Stomach smooth muscle (tissue), 2 donors: Measurements from ENCODE around the gene SLC8A2.
"Not testable (repeated sequence)": the region's sequence is repeated elsewhere in the genome, so short reads cannot be mapped to it uniquely, and the experiment has no call there.

Experiments
- H3K27ac ChIP-seq: one replicate; pipeline ENCODE4 v1.7.0; 2013; ENCODE audit warnings: mild to moderate bottlenecking, low read length, inconsistent platforms
- H3K27me3 ChIP-seq, 2 donors: one replicate each; pipeline ENCODE4 v1.7.0; 2013; ENCODE audit warnings: low read length in 2 of 2; ENCODE audit not compliant: insufficient read depth in 2 of 2, control insufficient read depth in 1 of 2
- H3K36me3 ChIP-seq, 2 donors: one replicate each; pipeline ENCODE4 v1.7.0; 2013; ENCODE audit warnings: low read length in 2 of 2; ENCODE audit not compliant: control insufficient read depth in 2 of 2, insufficient read depth in 2 of 2
- H3K4me1 ChIP-seq: one replicate; pipeline ENCODE4 v1.7.0; 2013; ENCODE audit warnings: low read length; ENCODE audit not compliant: control insufficient read depth, insufficient read depth
- H3K4me3 ChIP-seq, 2 donors: one replicate each; pipeline ENCODE4 v1.7.0; 2013; ENCODE audit warnings: low read length in 2 of 2
- H3K9ac ChIP-seq, 2 donors: one replicate each; pipeline ENCODE4 v1.7.0; 2013; ENCODE audit warnings: low read length in 2 of 2, mild to moderate bottlenecking in 1 of 2
- H3K9me3 ChIP-seq, 2 donors: one replicate each; pipeline ENCODE4 v1.7.0; 2013; ENCODE audit warnings: low read length in 2 of 2; ENCODE audit not compliant: control insufficient read depth in 2 of 2
- donor health status: healthy.
- donor health status: Pancreatic carcinoma.

Gene SLC8A2

GRCh38 chr19:47389150-47389556 is 82.5 kb downstream of the SLC8A2 start:
- no peak overlapping the region for H3K27ac ChIP-seq
- H3K9ac ChIP-seq, result no peak overlapping the region
- no peaks in the 10 kb centered on the region for H3K4me1 ChIP-seq
- H3K36me3 ChIP-seq, result no peaks in the 10 kb centered on the region
- H3K27me3 ChIP-seq, result peaks cover 0 to 3% of the 10 kb centered on the region in 2 donors
- H3K9me3 ChIP-seq, result no peaks in the 10 kb centered on the region
- H3K4me3 ChIP-seq, result no peak overlapping the region

GRCh38 chr19:47388721-47389120 is 83.0 kb downstream of the SLC8A2 start:
- H3K27ac ChIP-seq, H3K9ac ChIP-seq, H3K4me1 ChIP-seq, H3K9me3 ChIP-seq, H3K36me3 ChIP-seq, H3K27me3 ChIP-seq, H3K4me3 ChIP-seq: not testable (repeated sequence)

DNA sequence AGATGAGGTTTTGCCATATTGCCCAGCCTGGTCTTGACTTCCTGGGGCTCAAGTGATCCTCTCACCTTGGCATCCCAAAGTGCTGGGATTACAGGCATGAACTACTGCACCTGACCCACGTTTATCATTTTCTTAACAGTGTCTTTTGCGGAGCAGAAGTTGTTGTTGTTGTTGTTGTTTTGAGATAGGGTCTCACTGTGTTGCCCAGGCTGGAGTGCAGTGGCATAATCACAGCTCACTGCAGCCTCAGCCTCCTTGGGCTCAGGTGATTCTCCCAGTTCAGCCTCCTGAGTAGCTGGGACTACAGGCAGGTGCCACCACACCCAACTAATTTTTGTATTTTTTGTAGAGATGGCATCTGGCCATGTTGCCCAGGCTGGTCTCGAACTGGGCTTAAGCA is 84.1 kb downstream of the SLC8A2 start:
- H3K4me1 ChIP-seq, H3K9me3 ChIP-seq, H3K36me3 ChIP-seq, H3K4me3 ChIP-seq, H3K27me3 ChIP-seq, H3K9ac ChIP-seq, H3K27ac ChIP-seq: not testable (repeated sequence)

GRCh38 chr19:47386582-47386981 is 85.1 kb downstream of the SLC8A2 start:
- not testable (repeated sequence) for H3K4me1 ChIP-seq, H3K4me3 ChIP-seq, H3K9ac ChIP-seq, H3K27me3 ChIP-seq, H3K36me3 ChIP-seq, H3K27ac ChIP-seq, H3K9me3 ChIP-seq

DNA sequence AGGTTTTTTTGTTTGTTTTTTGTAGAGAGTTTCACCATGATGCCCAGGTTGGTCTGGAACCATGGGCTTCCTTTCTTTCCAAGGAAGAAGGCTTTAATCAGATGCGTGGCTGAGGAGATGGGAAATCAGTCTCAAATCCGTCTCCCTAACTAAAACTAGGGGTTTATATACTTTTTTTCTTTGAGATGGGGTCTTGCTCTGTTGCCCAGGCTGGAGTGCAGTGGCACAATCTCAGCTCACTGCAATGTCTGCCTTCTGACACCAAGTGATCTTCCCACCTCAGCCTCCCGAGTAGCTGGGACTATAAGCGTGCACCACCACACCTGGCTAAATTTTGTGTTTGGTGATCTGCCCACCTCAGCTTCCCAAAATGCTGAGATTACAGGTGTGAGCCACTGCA is 87.2 kb downstream of the SLC8A2 start:
- peaks cover 21 to 26% of the 10 kb centered on the region in 2 donors for H3K36me3 ChIP-seq
- not testable (repeated sequence) for H3K9me3 ChIP-seq, H3K9ac ChIP-seq, H3K4me3 ChIP-seq, H3K27ac ChIP-seq, H3K4me1 ChIP-seq, H3K27me3 ChIP-seq

DNA sequence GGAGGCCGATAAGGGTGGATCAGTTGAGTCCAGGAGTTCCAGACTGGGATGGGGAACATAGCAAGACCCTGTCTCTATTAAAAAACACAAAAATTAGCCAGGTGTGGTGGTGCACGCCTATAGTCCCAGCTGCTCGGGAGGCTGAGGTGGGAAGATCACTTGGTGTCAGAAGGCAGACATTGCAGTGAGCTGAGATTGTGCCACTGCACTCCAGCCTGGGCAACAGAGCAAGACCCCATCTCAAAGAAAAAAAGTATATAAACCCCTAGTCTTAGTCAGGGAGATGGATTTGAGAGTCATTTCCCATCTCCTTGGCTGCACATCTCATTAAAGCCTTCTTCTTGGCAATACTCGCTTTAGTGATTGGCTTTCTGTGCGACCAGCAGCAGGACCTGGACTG is 87.8 kb downstream of the SLC8A2 start:
- H3K27ac ChIP-seq, result not testable (repeated sequence)

DNA sequence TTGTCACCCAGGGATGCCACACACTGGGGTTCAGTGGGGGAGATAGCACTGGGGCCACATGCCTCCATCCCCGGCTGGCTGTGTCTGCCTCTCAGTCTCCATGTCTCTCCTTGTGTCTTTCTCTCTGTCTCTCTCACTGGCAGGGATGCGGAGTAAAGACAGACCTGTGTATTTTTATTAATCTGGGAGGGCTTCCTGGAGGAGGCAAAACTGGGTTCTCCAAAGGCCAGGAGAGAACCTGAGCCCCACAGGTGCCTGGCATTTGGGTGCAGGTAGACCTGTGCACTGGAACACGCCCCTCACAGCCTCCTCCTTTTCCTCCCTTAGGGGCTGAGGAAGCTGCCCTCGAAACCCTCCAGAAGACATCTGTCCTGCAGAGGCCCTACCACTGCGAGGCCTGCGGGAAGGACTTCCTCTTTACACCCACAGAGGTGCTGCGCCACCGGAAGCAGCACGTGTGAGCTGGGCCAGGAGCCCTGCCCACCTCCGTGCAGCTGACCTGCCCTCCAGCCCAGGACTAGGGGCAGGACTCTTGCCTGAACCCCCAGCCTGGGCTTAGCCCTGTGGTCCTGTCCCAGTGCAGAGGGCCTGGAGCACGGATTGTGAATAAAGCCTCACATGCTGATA is 89.9 kb downstream of the SLC8A2 start:
- Histone ChIP-seq H3K9ac (no peak overlapping the region), H3K36me3 (peaks cover 26 to 33% of the 10 kb centered on the region in 2 donors), H3K4me1 (peaks cover 8% of the 10 kb centered on the region), H3K9me3 (no peaks in the 10 kb centered on the region), H3K27ac (no peak overlapping the region), H3K27me3 (peaks cover 0 to 3% of the 10 kb centered on the region in 2 donors), H3K4me3 (no peak overlapping the region)

More for the DNA sequence above, 87.8 kb downstream of the SLC8A2 start:
- peaks cover 21 to 26% of the 10 kb centered on the region in 2 donors for H3K36me3 ChIP-seq
- H3K27me3 ChIP-seq, H3K9ac ChIP-seq, H3K4me1 ChIP-seq, H3K4me3 ChIP-seq, H3K9me3 ChIP-seq: not testable (repeated sequence)

- Histone ChIP-seq H3K9ac (no peak overlapping the region), H3K27ac (no peak overlapping the region), H3K27me3 (peaks cover 0 to 3% of the 10 kb centered on the region in 2 donors), H3K36me3 (peaks cover 30 to 38% of the 10 kb centered on the region in 2 donors), H3K9me3 (no peaks in the 10 kb centered on the region), H3K4me1 (peaks cover 8% of the 10 kb centered on the region), H3K4me3 (no peak overlapping the region)
These were observed 90.6 kb downstream of the SLC8A2 start for GRCh38 chr19:47381121-47381520.

DNA sequence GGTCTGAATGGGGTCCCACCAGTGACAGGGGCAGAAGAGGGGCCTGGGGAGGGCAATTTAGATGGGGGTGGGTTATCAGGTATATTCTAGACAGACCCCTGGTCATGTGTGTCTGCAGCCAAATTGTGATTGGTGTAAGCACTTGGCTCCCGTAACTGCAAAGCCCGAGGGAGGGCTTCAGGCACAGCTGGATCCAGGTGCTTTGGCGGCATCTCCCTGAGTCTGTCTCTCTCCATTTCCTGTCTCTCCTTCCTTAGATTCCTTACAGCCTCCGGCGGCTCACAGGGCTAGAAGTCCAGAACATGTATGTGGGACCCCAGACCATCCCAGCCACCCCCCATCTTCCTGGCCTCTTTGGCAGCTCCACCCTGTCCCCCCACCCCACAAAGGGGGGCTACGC is 91.1 kb downstream of the SLC8A2 start:
- Histone ChIP-seq H3K9ac (no peak overlapping the region), H3K4me1 (peaks cover 8% of the 10 kb centered on the region), H3K27me3 (peaks cover 0 to under 1% of the 10 kb centered on the region in 2 donors), H3K36me3 (peaks cover 34 to 41% of the 10 kb centered on the region in 2 donors), H3K9me3 (no peaks in the 10 kb centered on the region), H3K27ac (no peak overlapping the region), H3K4me3 (no peak overlapping the region)

GRCh38 chr19:47379381-47379938 is 92.2 kb downstream of the SLC8A2 start:
- peaks cover 39 to 46% of the 10 kb centered on the region in 2 donors for H3K36me3 ChIP-seq

DNA sequence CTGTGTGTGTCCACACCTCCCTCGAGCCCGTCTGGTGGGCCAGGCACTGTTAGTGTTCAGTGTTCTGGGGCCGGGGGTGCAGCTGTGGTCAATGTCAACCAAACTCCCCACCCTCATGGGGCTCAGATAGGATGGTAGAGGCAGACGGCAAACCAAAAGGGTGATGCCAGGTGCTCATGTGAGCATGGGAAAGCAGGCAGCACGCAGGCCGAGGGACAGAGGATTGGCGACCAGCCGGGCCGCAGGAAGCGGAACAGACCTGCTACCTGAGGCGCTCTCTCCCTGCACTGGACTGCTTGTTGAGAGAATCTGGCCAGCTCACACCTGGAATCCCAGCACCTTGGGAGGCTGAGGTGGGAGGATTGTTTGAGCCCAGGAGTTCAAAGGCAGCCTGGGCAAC is 93.4 kb downstream of the SLC8A2 start:
- H3K36me3 ChIP-seq, result peaks cover 48 to 54% of the 10 kb centered on the region in 2 donors
- H3K27ac ChIP-seq, result no peak overlapping the region
- H3K9me3 ChIP-seq, result no peaks in the 10 kb centered on the region
- peaks cover 8% of the 10 kb centered on the region for H3K4me1 ChIP-seq
- H3K9ac ChIP-seq, result no peak overlapping the region
- H3K4me3 ChIP-seq, result no peak overlapping the region
- H3K27me3 ChIP-seq, result no peaks in the 10 kb centered on the region

More at GRCh38 chr19:47379381-47379938, 92.2 kb downstream of the SLC8A2 start:
- H3K4me1 ChIP-seq, result peaks cover 8% of the 10 kb centered on the region
- no peaks in the 10 kb centered on the region for H3K27me3 ChIP-seq
- no peak overlapping the region for H3K27ac ChIP-seq
- no peak overlapping the region for H3K4me3 ChIP-seq
- no peak overlapping the region for H3K9ac ChIP-seq
- no peaks in the 10 kb centered on the region for H3K9me3 ChIP-seq
